Measurements from ENCODE around the gene GDPD1. TPM values are rescaled to one million over a fixed set of nuclear protein-coding genes. Genes with fewer than 3 reads are reported as not detected.
A peak's percentile ranks its signal among the peaks of the same experiment; 100 is the strongest.
"Not testable (repeated sequence)": the region's sequence is repeated elsewhere in the genome, so short reads cannot be mapped to it uniquely, and the experiment has no call there.

Gene GDPD1
- 10 to 100 TPM in 3 of 4 donors, 1 to 10 TPM in 1; 5.5 to 12.9 (median 10.7) TPM for polyA plus RNA-seq (ENCODE audit: insufficient read length in 4 of 4)

GRCh38 chr17:59220328-59221158, at the start of gene GDPD1:
Gene GDPD1 (plus strand): TSS chr17:59220511. CDS start chr17:59220610, 99 bp downstream.
- DNase-seq (ENCODE audit: low read depth in 4 of 4, low spot score in 3 of 4), result peak in 3 of 4 donors; percentile 87 to 90 (median 87)

- no peak for DNase-seq (ENCODE audit: low read depth in 4 of 4, low spot score in 3 of 4)
Measured at GRCh38 chr17:59172436-59173004, 47.8 kb upstream of the GDPD1 start.

DNA sequence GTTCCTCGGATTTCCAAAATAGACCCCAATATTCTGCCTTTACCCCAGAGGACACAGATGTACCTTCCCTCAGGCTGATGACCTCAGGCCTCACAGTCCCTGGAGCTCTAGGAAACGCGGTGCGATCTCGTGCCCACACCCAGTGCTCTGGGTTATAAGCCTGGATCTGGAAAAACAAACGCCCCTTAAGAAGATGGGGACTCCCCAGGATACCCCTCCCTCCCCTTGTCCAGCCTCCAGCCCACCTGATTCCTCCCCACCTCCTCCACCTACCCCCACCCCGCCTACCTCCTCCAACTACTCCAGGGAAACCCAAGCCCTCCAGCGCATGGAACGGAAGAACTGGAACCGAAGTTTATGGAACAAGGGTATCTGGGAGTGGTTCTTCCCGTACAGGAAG, 45.6 kb upstream of the GDPD1 start:
- DNase-seq (ENCODE audit: low read depth in 4 of 4, low spot score in 3 of 4), result no peak

- no peak for DNase-seq (ENCODE audit: low read depth in 4 of 4, low spot score in 3 of 4)
Measured at GRCh38 chr17:59175076-59175475, 45.2 kb upstream of the GDPD1 start.

DNA sequence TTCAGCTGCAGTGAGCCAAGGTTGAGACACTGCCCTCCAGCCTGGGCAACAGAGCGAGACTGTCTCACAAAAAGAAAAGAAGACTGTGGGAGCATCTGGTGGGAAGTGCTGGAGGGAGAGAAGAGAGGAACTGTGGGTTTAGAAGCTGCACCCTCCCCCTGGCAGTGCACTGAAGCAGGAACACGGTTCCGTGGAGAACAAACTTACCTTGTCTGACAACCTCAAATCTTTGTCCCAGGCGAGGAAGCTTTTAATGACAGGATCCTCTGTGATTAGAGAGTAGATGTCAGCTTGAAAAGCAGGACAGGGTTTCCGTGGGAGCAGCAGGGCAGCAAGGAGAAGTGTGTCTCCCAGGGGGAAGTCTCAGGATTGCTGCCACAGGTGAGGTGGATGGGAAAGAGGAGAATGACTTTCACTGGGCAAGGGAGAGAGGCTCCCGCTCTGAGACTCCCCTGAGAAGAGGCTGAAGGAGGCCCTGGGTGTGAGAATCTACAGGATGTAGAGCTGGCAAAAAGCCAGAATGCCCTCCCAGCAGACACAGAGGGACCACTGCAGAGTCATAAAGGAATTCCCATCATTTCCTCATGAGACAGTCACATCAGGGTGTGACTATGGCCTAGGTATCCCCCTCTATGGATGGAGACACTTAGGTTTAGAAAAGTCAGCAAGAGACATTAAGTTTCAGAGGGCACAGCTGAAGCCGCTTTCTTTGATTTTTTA, 41.9 kb upstream of the GDPD1 start:
- no peak for DNase-seq (ENCODE audit: low read depth in 4 of 4, low spot score in 3 of 4)

DNA sequence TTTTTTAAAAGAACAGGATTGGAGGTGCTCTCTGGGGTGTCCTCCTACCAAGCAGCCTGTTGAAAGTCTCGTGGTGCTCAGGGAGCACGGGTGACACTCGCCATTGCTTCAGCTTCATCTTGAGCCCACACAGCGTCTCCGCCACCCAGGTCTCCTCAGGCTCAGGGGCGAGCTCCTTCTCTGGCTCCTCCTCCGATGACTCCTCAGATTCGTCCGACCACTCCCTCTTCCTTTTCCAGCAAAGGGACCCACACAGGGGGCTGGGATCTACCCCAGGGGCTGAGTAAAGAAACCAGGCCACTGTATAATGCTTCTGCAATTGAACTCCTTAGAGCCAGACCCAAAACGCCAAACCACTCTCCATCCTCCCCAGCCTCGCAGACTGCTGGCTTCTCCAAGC, 40.7 kb upstream of the GDPD1 start:
- DNase-seq (ENCODE audit: low read depth in 4 of 4, low spot score in 3 of 4), result not testable (repeated sequence)

- no peak for DNase-seq (ENCODE audit: low read depth in 4 of 4, low spot score in 3 of 4)
Measured at GRCh38 chr17:59180626-59181025, 39.7 kb upstream of the GDPD1 start.

- no peak for DNase-seq (ENCODE audit: low read depth in 4 of 4, low spot score in 3 of 4)
Measured at GRCh38 chr17:59181481-59181880, 38.8 kb upstream of the GDPD1 start.

- no peak for DNase-seq (ENCODE audit: low read depth in 4 of 4, low spot score in 3 of 4)
Measured at GRCh38 chr17:59185997-59186396, 34.3 kb upstream of the GDPD1 start.

- no peak for DNase-seq (ENCODE audit: low read depth in 4 of 4, low spot score in 3 of 4)
Measured at GRCh38 chr17:59186850-59187249, 33.5 kb upstream of the GDPD1 start.

DNA sequence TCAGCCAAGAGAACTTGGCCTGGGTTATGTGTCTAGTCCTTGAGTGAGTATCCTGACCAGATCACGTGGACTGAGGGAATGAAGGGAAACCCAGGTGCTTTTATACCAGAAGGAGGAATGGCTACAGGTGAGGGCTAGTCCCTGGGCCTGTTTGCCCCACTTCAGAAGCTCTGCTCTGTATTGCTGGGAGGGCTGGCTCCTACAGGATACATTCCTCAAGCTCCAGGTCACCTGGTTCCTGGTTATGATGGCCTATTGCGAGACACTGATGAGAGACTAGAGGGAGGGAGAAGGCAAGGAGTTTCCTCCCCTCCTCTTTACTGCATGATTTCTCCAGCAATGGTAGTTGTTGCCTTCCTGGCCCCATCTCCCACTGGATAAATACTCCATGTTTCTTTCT, 29.5 kb upstream of the GDPD1 start:
- DNase-seq (ENCODE audit: low read depth in 4 of 4, low spot score in 3 of 4), result no peak

DNA sequence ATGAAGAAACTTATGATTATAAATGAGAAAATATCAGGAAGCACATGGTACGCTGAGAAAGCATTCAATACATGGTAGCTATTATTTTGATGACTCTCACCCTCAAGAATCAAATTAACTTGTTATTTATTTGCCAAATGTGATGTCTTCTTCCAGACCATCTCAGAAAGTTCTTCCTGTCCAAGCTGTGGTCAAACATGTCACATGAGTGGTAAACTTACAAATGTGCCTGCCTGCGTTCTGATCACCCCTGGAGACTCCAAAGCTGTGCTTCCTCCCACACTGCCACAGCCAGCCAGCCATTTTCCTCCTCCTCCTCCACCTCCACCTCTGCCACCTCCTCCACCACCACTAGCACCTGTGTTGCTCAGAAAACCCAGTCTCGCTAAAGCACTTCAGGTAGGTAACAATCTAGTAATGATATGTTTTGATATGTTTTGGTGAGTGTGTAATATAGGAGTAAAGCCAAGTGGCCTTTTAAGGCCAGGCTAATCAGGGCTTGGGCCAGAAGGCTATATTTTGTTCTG, 26.9 kb upstream of the GDPD1 start:
- DNase-seq (ENCODE audit: low read depth in 4 of 4, low spot score in 3 of 4), result no peak

GRCh38 chr17:59199398-59199797, 20.9 kb upstream of the GDPD1 start:
- DNase-seq (ENCODE audit: low read depth in 4 of 4, low spot score in 3 of 4), result no peak

DNA sequence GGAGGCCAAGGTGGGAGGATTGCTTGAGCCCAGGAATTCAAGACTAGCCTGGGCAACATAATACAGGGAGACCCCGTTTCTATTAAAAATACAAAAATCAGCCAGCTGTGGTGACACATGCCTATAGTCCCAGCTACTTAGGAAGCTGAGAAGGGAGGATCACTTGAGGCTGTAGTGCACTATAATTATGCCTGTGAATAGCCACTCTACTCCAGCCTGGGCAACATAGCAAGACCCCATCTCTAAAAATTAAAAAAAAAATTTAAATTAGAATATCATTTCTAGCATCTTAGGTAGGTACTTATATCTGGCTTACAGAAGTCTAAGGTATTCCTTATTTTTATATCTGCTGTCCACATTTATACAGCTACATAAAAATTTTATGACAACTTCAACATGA, 18.0 kb upstream of the GDPD1 start:
- no peak for DNase-seq (ENCODE audit: low read depth in 4 of 4, low spot score in 3 of 4)

GRCh38 chr17:59219370-59219769, 941 bp upstream of the GDPD1 start:
- no peak for DNase-seq (ENCODE audit: low read depth in 4 of 4, low spot score in 3 of 4)

GRCh38 chr17:59219992-59220327, 351 bp upstream of the GDPD1 start:
- DNase-seq (ENCODE audit: low read depth in 4 of 4, low spot score in 3 of 4), result no peak

DNA sequence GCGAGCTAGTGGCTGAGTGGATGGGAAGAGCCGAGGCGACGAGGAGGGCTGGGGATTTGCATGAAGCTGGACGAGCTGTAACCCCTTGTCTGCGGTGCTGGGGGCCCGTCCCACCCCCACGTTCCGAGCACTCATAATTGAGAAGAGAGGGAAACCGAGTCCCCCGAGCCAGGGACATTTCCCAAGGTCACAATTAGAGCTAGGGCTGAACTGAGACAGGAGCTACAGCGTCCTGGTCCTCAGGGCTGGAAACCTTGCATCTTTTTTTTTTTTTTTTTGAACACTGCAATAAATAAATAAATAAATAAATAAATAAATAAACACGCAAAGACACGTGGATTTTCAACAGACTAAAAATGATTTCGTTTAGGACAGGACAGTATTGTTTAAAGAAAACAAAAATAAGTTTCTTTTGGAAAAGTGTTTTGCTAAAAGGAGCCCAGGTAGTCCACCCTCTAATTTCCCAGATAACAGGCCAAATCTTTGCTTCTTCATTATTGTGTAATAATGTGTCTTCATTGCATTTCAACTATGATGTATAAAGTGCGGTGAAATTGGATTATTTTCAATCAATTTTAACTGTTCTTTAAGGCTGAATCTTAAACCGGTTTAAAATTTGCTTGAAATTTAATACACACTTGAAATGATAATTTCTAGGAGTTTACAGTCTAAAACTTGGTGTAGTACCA, 992 bp downstream of the GDPD1 start:
- peak in 3 of 4 donors; percentile 1 to 22 (median 2) for DNase-seq (ENCODE audit: low read depth in 4 of 4, low spot score in 3 of 4)

DNA sequence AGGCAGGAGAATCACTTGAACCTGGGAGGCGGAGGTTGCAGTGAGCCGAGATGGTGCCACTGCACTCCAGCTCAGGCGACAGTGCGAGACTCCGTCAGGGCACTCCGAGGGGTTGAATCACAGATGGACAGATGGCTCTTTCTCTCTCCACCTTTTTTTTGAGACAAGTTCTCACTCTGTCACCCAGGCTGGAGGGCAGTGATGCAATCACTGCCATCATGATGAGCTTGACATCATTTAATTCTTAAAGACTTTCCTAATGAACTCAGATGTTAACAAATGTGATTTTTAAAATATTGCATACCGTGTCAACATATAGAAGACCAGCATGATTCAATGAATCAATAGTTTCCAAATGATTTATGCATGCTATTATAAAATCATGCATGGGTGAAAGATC, 3.5 kb downstream of the GDPD1 start:
- DNase-seq (ENCODE audit: low read depth in 4 of 4, low spot score in 3 of 4), result no peak

- not testable (repeated sequence) for DNase-seq (ENCODE audit: low read depth in 4 of 4, low spot score in 3 of 4)
Measured at GRCh38 chr17:59228588-59228987, 8.3 kb downstream of the GDPD1 start.

GRCh38 chr17:59230764-59231163, 10.5 kb downstream of the GDPD1 start:
- no peak for DNase-seq (ENCODE audit: low read depth in 4 of 4, low spot score in 3 of 4)

- DNase-seq (ENCODE audit: low read depth in 4 of 4, low spot score in 3 of 4), result no peak
Measured at GRCh38 chr17:59234631-59235030, 14.3 kb downstream of the GDPD1 start.

Data from left renal pelvis (tissue), 4 donors.